Activated CD4-positive, alpha-beta T cell treated with anti-CD3 and anti-CD28 coated beads, Interleukin-2, amount 50 U/mL, for 4 hours (primary cell): Measurements from ENCODE around the gene SNCB.
"Not testable (repeated sequence)": the region's sequence is repeated elsewhere in the genome, so short reads cannot be mapped to it uniquely, and the experiment has no call there.

Source experiments
- DNase-seq, 2 experiments: peaks; one replicate each; pipeline ENCODE4 v3.0.0-alpha.2; 2020

The SNCB gene

DNA sequence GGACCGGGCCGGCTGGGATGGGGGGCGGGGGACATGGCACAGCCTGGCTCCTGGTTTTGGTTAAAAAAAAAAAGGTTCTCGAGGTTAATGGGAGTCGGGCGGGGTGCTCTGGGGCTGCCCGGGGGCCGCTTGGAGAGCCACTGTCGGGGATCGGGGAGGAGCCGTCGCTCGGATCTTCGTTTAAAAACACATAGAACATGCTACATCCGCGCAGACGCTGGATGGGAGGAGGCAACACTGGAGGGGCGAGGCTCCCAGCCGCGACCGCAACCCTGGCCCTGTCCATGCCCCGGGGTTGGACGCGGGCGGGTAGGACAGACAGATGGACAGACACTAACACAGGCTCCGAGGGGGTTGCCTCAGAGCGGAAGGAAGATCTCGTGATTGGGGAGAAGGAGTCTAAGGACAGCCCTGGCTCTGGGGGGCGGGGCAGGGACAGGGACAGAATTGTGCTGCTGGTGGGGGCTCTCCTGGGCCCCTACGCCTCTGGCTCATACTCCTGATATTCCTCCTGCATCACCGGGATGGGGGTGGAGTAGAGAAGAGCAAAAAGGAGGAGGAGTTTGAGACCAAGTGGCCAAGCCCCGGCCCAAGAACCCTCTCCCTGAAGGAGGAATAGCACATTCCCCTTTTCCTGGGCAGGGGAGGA lies 9.9 kb downstream of the SNCB start:
- no peak for DNase-seq

DNA sequence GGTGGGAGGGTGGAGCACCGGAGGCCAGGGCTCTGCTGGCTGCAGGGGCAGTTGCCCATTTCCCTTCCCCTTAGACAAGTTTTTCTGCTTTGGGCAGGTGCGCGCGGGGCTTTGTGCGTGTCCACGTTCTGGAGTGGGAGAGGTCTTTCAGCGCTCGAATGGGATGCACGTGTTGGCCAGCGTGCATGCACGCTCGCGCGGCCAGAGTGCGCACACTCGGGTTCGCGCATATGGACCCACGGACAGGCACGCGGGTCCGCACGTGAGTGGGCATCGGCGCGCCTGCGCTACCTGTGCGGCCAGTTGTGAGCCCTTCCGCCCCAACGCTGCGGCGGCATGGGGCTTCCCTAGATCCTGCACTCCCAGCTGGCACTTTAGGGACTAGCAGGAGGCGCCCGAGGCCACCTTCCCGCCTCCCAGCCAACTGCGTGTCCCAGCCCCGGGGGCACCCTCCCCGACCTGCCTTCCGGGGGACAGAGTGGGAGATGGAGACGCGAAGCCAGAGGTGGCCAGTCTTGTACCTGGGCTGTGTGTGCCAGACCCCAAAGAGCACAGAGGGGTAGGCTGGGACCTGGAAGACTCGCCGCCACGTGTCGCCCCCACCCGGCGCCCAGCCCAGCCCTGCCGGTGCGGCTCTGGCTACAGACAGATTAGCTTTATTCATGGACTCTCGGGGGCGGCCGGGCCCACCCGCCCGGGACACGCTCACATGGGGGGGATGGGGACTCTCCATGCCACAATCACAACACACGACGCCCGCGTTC lies 10.6 kb downstream of the SNCB start:
- DNase-seq, result no peak

DNA sequence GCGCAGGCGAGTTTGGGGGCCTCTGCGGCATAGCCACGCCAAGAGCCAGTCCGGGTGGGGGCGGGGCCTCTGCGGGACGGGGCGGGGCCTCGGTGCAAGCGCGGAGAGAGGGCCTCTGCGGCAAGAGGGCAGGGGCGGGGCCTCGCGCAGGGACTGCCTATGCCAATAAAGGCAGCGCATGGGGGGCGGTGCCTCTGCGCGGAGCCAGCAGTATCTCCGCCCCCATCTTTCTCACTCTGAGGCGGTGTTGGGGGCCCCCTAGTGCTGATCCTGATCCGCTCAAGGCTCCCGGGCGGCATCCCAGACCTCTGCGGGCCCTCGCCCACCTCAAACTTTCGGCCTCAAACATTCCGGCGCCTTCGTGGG lies 11.1 kb downstream of the SNCB start:
- peak; percentile 60 to 72 for DNase-seq

DNA sequence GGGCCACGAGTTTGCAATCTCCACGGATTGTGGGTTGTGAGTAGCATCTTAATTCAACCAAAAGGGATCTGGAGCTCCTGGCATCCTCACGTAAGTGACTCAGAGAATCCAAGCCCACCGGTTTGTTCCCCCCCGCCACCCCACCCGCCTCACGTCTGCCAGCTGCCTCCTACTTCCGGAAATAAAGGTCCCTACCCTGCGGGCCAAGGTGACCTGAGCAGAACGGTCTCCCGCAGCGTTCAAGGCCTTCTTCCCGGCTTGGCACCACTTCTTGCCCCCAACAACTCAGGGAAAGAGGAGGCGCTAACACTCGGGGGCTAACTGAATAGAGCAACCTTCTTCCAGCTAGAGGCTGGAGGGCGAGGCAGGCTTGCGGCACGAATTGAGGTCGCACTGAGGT lies 11.6 kb downstream of the SNCB start:
- no peak for DNase-seq

DNA sequence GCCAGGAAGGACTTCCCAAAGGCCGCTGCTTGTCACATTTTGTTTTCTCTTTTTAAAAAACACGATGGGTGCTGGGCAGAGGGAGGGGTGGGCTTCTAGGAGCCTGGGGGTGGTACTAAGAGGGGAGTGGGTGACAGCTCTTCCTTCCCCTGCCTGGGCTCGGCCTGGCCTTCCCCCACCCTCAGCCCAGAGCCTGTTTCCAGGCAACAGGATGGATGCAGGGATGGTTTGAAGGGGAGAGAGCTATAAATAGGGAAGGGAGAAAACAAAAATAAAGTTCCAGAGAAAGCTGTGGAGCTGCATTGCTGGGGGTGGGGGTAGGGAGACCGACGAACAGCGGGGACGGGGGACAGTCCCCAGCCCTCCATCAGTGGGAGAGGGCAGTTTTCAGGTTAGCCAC lies 13.8 kb downstream of the SNCB start:
- no peak for DNase-seq

DNA sequence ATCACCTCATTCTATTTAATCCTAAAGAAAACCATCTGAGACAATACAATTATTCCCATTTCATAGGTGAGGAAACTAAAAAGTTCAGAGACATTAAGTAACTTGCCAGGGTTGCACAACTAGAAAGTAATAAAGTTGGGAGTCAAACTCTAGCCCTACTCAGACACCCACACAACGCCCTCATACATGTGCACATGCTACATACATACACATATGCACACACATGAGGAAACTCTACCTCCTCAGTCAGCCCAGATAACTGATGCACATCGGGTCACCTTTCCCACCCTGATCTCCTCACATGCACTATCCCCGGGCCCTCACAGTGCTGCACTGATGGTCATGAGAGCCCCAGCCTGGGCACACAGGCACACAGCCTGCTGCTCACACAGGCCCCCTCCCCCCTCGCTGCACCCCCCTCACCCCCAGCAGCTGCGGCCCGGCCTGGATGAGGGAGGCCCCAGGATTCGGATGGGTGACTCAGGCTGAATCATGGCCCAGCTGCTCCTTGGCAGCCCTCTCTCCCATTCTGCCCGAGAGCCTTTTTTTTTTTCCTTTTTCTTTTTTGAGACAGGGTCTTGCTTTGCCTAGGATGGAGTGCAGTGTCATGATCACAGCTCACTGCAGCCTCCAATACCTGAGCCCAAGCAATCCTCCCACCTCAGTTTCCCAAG lies 15.4 kb downstream of the SNCB start:
- DNase-seq, result no peak

DNA sequence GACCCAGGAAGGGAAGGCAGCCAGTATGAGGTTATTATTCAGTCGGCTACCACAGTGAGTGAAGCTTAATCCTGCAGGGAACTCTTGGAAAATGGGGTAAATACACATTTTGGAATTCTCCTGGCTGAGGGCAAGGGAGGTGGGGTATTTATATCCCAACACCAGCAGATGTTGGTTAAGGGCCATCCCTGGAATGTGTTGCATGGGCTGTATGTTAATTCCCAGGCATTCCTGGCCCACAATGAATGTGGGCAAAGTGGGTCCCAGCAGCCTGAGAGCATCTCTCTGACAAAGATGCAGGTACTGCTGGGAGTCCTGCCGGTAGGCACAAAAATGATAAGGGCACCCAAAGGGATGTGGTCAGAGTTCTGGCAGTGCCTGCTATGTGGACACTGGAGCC lies 17.5 kb downstream of the SNCB start:
- no peak for DNase-seq

DNA sequence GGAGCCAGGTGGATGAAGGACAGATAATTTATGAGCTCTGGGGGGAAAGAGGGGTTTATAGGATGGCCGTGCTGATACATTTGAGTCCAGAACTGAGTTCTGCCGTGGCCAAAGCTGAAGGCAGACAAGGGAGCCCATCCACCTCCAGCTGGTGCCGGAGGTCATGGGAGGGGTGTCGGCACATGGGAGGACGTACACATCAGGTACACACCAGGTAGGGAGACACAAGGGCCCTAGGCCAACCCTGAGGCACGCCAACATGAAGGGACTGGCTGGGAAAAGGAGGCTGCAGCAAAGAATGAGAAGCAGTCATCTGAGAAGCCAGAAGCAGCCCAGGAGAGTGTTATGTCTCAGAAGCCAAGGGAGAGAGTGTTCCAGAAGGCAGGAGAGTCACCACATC lies 18.3 kb downstream of the SNCB start:
- no peak for DNase-seq

DNA sequence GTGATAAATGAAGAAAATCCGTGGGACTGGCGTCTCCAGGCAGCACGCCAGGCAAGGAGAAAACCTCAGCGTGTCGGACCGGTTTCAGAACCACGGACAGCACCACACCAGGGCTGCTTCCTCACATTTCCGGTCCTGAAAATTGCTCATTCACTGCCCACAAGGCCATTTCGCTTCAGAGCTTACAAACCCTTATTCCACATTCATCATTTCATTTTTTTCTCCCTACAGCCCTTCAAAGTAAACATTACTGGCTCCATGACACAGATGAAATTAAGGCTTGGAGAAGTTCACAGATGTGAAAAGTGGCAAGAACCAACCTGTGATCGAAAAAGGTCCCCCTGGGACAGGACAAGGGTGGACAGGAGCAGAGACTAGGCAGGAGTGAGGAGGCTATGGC lies 18.9 kb downstream of the SNCB start:
- peak in 1 of 2 experiments; percentile 35 for DNase-seq

DNA sequence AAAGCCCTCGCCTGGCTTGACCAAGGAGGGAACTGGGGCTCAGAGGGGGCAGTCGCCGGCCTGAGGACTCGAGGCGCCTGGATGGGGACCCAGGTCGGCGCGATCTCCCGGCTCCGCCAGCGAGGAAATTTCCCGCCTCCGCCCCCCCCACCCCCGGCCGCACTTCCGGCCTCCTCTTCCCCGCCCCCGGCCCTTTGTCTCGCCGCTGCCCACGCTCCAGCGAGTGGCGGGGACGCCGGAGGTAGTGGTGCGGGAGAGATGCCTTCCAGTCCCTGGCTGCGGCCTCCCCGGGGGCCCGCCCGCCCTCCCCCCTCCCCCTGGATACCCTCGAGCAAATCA lies 19.9 kb downstream of the SNCB start:
- no peak for DNase-seq

DNA sequence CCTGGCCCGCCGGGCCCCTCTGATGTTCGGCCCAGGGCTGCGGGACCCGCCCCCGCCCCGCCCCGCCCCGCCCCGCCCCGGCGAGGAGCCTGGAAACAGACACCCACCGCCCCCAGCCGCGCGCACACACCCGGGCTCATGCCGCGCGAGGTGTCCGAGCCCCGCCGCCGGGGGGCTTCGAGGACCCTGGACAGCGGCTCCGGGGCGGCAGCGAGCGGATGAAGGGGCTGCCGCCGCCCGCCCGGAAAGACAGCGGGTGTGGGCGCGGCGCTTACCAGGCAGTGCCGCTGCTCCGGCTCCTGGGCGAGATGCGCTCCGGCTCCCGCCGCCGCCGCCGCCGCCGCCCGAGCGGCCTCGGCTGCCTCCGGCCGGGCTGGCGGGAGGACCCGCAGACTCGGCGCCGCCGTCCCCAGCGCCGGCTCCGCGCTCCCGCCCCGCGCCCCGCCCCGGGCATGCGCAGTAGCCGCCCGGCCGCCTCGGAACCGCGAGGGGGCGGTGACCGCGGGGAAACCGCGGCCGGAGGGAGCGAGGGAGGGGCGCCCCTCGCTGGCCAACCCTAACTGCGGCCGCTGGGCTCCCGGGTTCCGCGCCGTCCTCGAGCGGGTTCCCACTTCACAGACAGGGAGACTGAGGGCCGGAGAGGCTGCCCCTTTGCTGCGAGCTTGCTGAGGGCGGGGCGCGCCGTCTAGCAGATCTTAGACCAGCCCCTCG lies 20.5 kb downstream of the SNCB start, which contains the start of gene GPRIN1:
Gene GPRIN1, minus strand, starts transcription at position 433 of the 711 bp plus-strand sequence. CDS start 10,322 bp downstream, outside the sequence.
- DNase-seq, result peak; percentile 23 to 31

DNA sequence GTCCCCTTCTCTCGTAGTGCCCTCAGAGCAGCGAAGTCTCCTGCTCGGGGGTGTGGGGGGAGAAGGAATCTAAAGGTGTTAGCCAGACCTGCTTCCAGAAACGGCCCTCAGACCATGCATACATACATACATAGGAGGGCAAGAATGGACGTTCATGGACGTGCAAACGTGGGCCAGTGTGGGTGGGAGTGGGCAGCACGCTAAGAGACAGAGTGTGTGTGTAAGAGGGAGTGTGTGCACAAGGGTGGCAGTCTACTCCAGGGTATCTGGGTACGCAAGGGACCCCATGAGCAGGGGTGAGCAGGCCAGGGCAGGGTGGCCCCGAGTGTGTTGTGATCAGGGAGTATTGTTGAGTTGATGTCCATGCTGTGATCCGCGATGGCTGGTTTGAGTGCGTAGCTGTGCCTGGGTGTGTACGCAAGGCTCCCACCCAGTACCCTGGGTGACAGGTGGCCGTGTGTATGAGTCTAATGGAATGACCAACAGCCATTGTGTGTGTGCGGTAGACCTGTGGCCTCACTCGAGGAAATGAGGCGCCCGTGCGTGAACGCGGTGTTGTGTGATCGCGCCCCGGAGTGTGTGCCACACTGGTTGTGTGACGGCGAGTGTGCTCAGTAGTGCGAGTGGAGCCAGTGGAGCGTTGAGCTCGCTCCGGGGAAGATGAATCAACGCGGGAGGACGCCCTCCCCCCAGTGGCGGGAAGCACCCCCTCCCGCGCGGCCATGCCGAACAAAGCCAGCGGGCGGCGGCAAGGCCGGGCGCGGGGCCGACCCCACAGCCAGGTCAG lies 21.2 kb downstream of the SNCB start:
- peak; percentile 18 to 21 for DNase-seq

DNA sequence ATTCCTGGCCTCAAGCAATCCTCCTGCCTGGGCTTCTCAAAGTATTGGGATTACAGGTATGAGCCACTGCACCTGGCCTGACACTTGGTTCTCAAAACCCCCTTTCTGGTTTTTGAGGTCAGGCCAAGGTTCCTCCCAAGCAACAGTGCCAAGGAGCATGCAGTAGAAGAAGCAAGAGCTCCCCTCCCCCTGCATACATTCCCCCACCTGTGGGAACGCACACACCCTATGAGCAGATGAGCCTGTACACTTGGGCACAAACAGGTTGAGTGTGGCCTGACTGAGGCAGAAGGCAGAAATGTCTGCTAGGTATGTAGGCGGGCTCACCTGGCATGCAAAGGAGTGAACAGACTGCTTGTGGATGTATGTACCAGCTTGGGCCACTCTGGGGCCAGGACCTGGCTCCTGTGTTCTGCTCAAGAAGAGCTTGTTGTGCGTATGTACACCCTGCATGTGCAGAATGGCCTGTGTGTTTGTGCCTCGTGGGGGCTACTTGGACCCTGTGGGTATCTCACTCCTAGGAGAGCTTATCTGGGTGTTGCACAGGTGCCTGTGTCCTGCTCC lies 22.1 kb downstream of the SNCB start:
- no peak for DNase-seq

DNA sequence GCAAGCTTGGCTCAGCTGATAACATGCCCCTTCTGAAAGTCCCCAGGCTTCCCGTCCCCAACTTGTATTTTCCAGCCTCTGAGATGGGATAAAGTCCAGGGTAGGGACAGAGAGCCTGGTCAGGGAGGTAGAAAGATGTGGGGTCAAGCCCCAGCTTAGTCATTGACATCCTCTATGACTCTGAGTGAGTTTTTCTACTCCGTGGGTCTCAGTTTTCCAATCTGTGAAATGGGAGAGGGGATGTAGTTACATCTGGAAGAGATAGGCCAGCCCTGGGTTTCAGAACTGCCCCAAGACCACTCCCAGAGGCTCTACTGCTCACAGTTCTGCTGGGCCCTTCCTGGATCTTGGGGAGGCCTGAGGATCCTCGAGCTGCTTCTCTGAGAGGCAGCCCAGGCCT lies 23.5 kb downstream of the SNCB start:
- no peak for DNase-seq

DNA sequence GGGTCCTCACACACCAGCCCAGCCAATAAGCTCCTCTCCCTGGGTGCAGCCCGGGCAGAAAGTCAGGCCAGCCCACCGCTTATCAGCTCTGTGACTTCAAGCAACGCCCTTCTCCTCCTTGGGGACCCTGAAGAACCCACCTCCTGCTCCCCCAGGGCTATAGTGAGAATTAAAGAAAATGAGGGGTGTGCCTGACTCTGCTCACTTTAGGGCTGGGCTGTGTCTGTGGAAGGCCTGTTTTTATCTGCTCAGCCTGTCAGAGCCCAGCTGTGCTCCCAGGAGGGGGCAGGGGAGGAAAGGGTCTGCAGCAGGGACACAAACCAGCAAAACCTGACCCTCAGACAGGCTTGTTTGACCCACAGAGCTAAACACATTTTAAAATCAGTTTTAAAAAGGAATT lies 24.3 kb downstream of the SNCB start:
- DNase-seq, result no peak

DNA sequence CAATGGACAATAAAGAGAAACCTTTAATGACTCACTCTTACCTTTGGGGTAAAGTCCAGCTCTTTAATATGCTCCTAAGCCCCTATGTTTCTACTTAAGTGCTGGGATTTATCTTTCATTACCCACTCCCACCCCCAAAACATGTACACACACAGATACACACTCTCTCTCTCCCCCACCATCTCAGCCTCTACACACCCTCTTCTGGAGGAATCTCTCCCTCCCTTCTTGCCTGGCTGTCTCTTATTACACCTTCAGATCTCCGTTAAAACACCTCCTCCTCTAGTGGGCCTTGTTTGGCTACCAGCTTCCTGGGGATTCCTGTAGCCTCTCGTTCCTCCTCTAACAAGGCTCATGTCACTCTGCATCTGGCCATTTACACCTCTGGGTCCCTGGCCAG lies 27.2 kb downstream of the SNCB start:
- DNase-seq, result no peak

DNA sequence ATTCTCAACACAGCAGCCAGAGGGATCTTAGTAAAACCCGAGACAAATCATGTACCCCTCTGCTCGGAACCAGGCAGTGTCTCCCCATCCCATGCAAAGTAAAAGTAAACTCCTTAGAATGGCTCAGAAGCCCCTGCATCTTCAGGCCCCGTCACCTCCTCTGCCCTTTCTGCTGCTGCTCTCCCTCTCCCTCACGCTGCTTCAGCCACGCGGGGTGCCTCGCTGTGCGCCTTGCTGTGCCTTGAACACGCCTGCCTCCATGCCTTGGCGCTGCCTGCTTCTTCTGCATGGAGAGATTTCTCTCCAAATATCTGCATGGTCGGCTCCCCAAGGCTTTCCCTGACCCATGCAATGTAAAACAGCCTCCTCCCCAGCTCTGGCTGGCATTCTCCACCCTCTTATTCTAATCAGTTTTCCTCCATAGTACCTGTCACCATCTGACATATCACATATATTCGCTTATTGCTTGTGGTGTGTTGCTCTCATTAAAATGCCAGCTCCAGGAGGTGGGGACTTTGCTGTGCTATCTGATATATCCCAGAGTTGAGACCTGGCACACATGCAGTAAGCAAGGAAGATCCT lies 28.3 kb downstream of the SNCB start:
- DNase-seq, result no peak

DNA sequence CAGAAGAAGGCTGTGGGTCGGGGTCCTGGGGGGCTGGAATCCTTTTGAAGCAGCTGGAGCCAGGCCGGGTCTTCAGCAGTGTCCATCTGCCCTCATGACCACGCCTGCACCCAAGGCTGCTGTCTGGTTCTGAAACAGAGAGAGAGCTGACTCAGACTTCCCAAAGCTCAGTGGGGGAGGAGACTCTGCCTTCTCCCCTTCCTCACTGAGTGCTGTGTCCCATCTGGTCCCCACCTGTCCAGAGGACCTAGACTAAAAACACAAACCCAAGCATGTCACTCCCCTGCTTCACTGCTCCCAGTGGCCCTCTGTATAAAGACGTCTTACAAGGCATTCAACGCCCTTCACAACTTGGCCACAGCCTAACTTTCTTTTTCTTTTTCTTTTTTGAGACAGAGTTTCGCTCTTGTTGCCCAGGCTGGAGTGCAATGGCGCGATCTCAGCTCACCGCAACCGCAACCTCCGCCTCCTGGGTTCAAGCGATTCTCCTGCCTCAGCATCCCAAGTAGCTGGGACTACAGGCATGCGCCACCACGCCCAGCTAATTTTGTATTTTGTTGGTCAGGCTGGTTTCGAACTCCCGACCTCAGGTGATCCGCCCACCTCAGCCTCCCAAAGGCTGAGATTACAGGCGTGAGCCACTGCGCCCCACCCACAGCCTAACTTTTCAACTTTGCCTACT lies 30.4 kb downstream of the SNCB start:
- DNase-seq, result not testable (repeated sequence)

DNA sequence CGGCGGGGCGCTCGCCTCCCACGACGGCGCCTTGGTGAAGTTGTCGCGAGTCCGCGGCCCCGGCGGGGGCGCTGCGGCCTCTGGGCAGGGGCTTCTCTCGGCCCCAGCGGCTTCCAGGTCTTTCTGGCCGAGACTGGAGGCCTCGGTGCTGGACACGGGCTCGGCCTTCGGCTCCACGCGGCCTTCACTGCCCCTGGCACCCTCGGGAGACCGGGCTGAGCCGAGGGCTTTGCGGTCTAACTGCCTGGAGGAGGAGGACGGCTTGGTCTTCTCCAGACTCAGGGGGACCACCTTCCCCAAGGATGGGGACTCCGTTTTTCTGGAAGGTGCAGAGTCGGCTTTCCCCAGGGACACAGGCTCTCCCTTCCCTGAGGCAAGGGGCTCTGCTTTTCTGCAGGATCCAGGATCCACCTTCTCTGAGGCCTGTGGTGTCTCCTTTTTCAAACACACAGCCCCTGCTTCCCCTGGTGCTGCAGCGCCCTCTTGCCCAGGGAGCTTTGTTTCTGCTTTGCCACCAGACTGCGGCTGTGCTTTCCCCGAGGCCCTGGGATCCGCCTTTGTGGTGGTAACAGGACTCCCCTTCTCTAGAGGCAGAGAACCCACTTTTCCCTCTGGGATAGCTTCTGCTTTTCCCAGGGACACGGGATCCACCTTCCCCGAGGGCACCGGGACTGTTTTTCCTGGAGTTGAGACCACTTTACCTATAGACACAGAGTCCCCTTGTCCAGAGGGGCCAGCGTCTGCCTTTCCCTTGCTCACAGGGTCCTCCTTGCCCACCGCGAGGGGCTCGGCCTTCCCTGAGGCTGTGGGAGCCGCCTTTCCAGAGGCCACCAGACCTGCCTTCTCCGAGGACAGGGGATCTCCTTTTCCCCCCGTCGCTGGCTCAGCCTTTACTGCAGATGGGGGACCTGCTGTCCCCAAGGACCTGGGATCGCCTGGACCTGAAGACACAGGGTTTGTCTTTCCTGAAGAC lies 32.6 kb downstream of the SNCB start:
- no peak for DNase-seq
